ENCODE data around the gene FXYD7.
"Not testable (repeated sequence)": the region's sequence is repeated elsewhere in the genome, so short reads cannot be mapped to it uniquely, and the experiment has no call there.

The FXYD7 gene

GRCh38 chr19:35144600-35145436, 1.8 kb downstream of the FXYD7 start:
- DNase-seq (ENCODE audit: low read depth in 2 of 2): no peak

DNA sequence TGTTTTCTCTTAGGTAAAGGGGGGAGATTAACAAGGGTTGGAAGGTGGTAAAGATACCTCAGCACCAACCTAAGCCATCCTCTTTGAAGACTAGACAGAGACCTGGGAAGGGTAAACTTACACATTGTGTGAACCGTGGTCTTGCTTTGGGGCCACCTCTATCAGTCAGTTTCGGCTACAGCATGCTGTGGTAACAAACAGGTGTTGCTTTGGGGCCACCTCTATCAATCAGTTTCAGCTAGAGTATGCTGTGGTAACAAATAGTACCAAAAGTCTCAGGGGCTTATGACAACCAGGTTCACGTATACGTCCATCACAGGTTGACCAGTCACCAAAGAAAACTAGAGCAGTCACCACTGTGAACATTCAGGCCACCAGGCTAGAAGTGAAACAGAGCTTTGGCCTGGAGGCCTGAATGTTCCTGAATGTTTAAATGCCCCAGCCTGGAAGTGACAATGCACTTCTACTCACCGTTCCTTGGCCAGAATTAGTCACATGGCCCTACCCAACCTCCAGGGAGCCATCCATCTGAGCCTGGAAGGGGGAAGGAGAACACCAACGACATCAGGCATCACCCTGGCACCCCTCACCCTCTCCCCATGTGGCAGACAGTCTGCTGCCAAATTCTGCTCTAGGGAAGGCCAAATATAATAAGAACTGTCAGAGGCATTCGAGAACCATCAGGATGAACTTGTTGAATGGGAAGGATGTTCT, 3.8 kb downstream of the FXYD7 start:
- no peak for DNase-seq (ENCODE audit: low read depth in 2 of 2)

- no peak for DNase-seq (ENCODE audit: low read depth in 2 of 2)
Measured at GRCh38 chr19:35149463-35149862, 6.4 kb downstream of the FXYD7 start.

GRCh38 chr19:35150445-35150844, 7.4 kb downstream of the FXYD7 start:
- DNase-seq (ENCODE audit: low read depth in 2 of 2): no peak

DNA sequence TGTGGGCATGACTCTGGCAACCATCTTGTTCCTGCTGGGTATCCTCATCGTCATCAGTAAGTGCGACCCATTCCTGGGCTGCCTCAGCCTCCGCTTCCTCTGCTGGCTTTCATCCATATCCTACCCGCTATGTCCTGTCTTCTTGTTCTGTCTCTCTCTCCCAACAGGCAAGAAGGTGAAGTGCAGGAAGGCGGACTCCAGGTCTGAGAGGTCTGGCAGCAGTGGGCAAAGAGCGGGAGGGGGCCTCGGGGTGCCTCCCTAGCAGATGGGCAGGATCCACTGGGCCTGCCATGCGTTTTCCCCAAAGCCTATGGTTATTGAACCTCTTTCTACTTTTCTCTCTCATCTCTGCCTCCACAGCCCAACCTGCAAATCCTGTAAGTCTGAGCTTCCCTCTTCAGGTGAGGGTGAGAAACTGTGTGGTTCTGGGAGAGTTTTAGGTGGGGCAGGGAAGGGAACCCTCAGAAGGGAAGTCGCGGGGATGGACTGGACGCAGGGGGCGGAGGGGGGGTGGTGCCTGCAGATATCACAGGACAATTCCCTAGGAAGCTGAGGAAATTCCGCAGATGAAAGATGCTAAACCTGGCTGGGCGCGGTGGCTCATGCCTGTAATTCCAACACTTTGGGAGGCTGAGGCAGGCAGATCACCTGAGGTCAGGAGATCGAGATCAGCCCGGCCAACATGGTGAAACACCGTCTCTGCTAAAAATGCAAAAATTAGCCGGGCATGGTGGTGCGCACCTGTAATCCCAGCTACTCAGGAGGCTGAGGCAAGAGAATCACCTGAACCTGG, 8.4 kb downstream of the FXYD7 start:
- DNase-seq (ENCODE audit: low read depth in 2 of 2): no peak

- DNase-seq (ENCODE audit: low read depth in 2 of 2): not testable (repeated sequence)
Measured at GRCh38 chr19:35153129-35153522, 10.1 kb downstream of the FXYD7 start.

DNA sequence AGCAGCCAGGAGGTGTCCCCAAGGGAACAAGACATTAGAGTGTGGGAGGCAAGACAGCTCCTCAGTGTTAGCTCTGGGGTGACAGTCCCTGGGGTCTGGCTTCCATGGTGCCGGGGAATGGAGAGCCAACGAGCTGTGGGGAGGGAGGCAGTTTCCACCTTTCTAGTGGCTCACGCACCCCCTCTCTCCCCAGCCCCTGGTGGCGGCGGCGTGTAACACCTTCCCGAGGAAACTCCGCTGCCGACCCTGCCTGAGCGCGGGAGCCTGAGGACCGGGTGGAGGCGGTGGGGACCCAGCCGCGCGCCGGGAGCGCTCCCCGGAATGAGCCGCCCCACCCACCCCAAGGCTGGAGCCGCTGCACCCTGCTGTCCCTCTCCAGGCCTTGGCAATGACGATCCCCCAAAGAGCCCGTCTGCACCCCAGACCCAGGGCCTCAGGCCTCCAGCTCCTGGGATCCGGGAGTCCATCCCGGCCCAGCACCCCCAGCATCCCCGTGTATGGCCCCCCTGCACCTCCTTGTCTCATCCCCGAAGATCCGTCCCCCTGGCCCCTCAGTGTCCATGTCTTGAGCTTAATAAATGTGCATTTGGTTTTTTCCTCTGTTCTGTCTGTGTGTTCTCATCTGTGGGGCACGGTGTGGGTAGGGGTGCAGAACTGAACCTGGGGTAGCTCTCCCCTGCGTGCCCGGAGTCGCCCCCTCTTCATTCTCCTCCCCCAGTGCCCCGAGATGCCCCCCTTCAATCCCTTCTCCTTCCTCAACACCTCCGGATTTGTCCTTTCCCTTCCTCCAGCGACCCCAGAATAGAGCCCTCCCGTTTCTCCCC, 10.9 kb downstream of the FXYD7 start:
- DNase-seq (ENCODE audit: low read depth in 2 of 2): peak; percentile 70 to 74

DNA sequence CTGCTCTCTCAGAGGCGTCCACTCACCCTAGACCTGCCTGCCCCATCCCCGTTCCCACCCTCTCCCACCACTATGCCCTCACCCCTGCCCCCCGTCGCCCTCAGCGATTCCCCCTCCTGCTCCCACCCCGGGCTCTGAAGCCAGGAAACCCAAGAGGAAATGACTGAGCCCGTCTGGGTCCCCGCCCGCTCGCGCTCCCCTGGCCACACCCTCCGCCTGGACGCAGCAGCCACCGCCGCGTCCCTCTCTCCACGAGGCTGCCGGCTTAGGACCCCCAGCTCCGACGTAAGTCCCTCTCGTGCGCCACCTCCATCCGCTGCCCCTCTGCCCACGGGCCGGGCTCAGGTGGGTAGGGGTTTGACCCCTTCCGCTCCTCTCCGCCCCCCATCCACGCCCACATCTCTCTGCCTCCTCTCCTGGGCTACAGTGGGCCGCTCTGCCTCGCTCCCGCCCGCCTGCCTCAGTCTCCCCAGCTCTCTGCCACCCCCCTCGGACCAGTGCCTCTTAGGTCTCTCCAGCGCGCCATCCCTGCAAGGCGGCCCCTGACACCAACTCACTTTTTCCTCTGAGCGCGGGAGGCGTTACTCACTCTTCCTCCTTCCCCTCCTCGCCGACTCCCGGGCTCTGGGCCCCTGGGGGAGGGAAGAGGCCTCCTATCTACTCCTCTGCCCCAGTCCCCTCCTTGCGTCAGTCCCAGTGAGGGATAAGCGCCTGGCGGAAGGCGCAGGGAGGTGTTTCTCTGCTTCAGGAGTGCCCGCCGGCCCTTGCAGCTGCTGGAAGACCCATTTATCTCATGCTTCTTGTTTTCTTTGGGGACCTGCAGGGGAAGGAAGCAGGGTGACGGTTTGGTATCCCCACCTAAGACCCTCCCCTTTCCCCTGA, 11.7 kb downstream of the FXYD7 start, which contains the start of gene FXYD5:
Gene FXYD5, plus strand, starts transcription at position 211 of the 882 bp plus-strand sequence. CDS start 816 bp downstream, outside the sequence.
- DNase-seq (ENCODE audit: low read depth in 2 of 2): peak; percentile 75 to 80

- DNase-seq (ENCODE audit: low read depth in 2 of 2): no peak
Measured at GRCh38 chr19:35155441-35155840, 12.4 kb downstream of the FXYD7 start.

DNA sequence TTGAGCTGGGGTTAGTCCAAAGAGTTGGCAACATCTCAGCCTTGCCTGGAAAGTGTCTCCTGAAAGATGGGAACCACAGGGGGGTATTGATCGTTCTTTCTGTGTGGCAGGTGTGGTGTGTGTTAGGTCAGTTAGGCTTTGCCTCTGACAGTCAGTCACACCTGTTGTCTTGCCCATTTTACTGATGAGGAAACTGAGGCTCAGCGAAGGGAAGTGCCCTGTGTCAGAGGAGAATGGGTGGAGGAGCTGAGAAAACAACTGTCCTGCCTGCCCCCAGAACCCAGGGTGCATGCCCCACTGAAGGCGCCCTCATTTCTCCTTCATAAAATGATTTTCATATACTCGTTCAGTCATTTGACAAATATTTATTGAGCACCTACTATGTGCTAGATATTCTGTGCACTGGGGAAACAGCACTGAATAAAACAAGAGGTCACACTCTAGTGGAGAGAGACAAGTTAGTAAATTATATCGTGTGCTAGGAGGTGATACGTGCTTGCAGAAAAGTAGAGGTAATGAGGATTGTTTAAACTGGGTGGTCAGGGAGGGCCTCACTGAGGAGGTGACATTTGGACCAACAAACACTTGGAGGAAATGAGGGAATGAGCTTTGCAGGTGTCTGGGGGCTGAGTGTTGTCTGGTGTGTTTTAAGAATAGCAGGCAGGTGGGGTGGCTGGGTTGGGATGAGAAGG, 13.1 kb downstream of the FXYD7 start:
- no peak for DNase-seq (ENCODE audit: low read depth in 2 of 2)

- no peak for DNase-seq (ENCODE audit: low read depth in 2 of 2)
Measured at GRCh38 chr19:35156673-35157014, 13.6 kb downstream of the FXYD7 start.

DNA sequence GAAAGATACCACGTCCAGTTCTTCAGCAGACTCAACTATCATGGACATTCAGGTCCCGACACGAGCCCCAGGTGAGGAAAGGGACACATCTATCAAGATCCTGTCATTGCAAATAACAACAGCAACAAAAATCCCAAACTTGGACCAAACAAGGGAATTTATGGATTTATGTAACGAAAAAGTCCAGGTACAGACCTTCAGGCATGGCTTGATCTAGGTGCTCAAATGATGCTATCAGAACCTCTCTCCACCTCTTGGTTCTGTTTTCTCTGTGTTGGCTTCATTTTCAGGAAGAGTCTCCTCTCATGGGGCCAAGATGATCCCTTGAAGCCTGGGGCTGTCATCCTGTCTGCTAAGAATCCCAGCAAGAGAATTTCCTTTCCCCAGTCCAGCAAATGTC, 14.4 kb downstream of the FXYD7 start:
- no peak for DNase-seq (ENCODE audit: low read depth in 2 of 2)

DNA sequence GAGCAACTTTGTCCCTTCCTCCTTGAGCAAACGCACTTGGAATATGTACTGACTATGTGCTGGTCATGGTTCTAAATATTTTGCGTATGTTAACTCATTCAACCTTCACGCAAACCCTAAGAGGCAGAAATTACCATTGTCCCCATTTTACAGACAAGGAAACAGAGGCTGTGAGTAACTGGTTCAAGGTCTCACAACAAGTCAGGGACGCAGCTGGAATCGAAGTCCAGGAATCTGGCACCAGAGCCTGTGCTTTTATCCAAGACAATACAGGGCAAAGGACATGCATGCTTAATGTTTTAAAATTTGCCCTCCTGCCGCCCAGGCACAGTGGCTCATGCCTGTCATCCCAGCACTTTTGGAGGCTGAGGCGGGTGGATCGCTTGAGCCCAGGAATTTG, 16.6 kb downstream of the FXYD7 start:
- DNase-seq (ENCODE audit: low read depth in 2 of 2): no peak

- DNase-seq (ENCODE audit: low read depth in 2 of 2): no peak
Measured at GRCh38 chr19:35160629-35161433, 17.8 kb downstream of the FXYD7 start.

DNA sequence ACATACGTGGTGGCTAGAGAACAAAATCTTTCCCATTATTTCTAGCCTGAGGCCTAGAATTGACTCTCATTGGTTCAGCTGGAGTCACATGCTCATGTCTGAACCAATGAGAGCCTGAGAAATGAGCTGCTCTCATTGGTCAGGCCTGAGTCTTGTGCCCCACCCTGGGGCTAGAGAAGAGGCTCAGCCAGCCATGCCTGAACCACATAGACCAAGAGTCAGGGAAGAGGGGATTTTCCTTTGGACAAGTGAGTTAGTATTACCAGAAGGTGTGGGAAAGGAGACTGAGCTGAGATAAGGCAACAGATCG, 18.3 kb downstream of the FXYD7 start:
- no peak for DNase-seq (ENCODE audit: low read depth in 2 of 2)

DNA sequence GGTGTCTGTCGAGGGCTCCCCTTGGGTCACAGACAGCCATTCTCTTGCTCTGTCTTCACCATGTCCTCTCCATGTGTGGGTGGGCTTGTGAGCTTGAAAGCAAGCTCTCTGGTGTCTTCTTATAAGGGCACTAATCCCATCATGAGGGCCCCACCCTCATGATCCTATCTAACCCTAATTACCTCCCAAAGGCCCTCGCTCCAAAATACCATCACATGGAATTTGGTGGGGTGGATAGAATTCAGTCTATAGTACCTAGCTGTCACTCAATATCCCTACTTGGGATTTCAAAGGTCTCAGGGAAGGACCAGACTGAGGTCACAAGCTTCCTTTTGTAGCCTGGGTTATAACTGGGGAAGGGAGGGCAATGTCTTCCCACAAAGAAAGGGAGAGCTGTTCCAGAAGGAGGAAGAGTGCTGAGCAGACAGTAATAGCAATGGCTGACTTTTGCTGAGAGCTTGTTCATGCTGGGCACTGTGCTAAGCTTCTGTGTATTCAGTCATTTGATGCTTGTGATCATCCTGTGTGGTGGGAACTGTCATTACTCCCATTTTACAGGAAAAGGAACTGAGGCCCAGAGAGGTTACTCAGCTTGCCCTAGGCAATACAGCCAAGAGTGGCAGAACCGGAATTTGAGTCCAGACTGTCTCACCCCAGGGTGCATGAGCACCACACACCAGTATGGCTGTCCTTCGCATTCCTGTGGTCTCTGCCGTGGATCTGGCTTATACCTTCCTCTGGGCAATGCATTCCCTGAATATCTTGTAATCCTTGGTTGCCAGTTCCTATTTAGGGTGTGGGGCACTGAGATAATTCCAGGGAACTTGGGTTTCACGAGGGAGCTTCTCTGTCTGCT, 19.6 kb downstream of the FXYD7 start:
- no peak for DNase-seq (ENCODE audit: low read depth in 2 of 2)

DNA sequence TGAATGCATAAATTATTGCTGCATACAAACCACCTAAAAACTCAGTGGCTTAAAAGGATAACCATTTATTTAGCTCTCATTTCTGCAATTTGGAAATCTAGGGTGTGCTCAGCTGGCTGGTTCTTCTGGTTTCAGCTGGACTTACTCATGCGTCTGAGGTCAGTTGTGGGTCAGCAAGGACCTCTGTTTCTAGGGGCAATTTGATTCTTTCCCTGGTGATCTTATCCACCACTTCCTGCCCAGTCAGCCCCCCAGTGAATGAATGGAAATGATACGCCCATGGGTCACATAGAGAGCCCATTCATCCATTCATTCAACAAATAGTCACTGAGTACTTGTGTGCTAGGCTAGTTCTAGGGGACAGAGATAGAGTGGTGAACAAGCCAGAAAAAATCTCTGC, 21.4 kb downstream of the FXYD7 start:
- DNase-seq (ENCODE audit: low read depth in 2 of 2): no peak
